GM18867 (cell line): ENCODE data around the gene MARCHF7.
"Not testable (repeated sequence)": the region's sequence is repeated elsewhere in the genome, so short reads cannot be mapped to it uniquely, and the experiment has no call there.

ENCODE experiments used
- ATAC-seq: cut with Tn5 transposase; IDR thresholded peaks from one replicate; pipeline ENCODE4 v1.9.1; 2021; ENCODE audit warnings: mild to moderate bottlenecking, moderate library complexity; ENCODE audit not compliant: unreplicated experiment

The MARCHF7 gene, protein sequence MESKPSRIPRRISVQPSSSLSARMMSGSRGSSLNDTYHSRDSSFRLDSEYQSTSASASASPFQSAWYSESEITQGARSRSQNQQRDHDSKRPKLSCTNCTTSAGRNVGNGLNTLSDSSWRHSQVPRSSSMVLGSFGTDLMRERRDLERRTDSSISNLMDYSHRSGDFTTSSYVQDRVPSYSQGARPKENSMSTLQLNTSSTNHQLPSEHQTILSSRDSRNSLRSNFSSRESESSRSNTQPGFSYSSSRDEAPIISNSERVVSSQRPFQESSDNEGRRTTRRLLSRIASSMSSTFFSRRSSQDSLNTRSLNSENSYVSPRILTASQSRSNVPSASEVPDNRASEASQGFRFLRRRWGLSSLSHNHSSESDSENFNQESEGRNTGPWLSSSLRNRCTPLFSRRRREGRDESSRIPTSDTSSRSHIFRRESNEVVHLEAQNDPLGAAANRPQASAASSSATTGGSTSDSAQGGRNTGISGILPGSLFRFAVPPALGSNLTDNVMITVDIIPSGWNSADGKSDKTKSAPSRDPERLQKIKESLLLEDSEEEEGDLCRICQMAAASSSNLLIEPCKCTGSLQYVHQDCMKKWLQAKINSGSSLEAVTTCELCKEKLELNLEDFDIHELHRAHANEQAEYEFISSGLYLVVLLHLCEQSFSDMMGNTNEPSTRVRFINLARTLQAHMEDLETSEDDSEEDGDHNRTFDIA

GRCh38 chr2:159712143-159712928, at the start of gene MARCHF7:
Gene MARCHF7 (plus strand): TSS chr2:159712506. CDS start chr2:159729023, 16,517 bp downstream.
- ATAC-seq: peak; percentile 89

- not testable (repeated sequence) for ATAC-seq
Observed at GRCh38 chr2:159667423-159667822, 44.9 kb upstream of the MARCHF7 start.

- ATAC-seq: no peak
Observed at GRCh38 chr2:159671047-159671446, 41.3 kb upstream of the MARCHF7 start.

- no peak for ATAC-seq
Observed at GRCh38 chr2:159677654-159678053, 34.7 kb upstream of the MARCHF7 start.

DNA sequence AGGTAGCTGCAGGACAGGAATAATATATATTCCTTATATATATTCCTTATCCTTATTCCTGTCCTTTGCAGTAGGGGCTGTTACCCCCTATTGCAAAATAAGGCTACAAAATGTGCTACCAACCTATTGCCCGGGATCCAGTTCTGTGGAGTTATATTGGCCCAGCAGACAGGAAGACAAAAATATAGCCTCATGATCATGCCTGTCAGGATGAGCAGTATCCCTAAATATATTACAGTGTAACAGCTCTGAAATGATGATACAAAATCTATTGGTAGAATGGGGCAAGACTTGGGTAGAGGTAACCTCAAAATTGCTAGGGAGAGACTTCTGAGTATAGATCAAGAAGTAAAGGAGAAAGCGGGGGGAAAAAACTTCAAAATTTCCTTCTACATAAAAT, 31.6 kb upstream of the MARCHF7 start:
- no peak for ATAC-seq

DNA sequence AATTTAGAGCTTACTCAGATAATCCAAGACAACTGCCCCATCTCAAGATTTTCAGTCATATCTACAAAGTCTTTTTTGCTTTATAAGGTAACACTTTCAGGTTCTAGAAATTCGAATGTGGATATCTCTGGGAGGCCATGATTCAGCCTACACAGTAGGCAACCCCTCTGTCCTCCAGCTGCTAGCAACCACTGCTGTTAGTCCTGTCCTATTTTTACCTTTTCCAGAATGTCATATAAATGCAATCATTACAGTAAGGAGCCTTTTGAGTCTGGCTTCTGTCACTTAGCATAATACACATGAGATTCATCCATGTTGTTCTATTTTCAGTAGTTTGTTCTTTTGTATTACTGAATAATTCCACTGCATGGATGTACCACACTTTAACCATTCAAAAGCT, 28.5 kb upstream of the MARCHF7 start:
- ATAC-seq: no peak

DNA sequence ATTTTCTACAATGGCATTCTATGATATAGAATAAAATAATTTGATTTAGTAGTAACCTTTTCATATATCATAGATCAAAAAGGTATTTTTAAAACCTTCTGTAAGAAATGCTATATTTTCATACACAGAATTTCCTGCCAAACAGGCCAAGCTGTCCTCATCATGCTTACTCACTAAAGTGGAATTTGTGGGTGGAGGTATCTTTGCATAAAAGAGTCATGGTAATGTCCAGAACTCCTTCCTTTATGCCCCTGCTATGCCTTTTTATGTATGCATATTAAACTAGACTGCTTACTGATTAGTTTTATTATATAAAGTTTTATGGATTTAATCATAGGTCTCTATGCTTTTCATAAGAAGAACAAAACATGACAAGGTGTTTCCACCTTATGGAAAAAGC, 27.5 kb upstream of the MARCHF7 start:
- no peak for ATAC-seq

GRCh38 chr2:159694500-159695040, 17.7 kb upstream of the MARCHF7 start:
- ATAC-seq: no peak

DNA sequence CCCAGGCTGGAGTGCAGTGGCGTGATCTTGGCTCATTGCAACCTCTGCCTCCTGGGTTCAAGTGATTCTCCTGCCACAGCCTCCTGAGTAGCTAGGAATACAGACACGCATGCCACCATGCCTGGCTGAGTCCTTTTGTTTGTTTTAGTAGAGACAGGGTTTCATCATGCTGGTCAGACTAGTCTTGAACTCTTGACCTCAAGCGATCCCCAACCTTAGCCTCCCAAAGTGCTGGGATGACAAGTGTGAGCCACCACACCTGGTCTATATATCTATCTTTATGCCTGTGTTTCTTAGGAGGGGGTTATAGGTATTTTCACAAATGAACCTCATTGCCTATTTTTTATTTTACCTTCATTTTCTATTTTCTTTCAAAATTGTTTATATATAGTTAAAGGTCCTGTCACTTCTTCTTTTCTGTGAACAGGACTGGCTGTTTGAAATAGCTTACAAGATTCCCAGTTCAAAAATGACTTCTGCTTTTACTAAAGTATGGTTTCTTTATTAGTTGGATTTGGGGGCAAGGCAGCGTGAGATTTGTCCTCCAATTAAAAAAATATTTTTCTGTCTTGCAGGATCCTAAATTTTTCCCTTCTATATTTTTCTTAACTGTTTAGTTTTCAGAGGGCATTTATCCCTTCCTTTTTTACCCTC, 16.4 kb upstream of the MARCHF7 start:
- ATAC-seq: no peak

DNA sequence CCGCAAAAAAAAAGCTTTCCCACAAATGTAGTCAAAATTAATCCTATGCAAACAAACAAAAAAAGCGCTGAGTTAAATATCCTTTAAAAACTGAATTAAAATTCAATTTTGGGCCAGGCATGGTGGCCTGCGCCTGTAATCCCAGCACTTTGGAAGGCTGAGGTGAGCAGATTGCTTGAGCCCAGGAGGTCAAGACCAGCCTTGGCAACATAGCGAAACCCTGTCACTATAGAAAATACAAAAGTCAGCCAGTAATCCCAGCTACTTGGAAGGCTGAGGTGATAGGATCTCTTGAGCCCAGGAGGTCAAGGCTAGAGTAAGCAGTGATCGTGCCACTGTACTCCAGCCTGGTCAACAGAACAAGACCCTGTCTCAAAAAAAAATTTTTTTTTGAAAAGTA, 8.8 kb upstream of the MARCHF7 start:
- ATAC-seq: no peak

DNA sequence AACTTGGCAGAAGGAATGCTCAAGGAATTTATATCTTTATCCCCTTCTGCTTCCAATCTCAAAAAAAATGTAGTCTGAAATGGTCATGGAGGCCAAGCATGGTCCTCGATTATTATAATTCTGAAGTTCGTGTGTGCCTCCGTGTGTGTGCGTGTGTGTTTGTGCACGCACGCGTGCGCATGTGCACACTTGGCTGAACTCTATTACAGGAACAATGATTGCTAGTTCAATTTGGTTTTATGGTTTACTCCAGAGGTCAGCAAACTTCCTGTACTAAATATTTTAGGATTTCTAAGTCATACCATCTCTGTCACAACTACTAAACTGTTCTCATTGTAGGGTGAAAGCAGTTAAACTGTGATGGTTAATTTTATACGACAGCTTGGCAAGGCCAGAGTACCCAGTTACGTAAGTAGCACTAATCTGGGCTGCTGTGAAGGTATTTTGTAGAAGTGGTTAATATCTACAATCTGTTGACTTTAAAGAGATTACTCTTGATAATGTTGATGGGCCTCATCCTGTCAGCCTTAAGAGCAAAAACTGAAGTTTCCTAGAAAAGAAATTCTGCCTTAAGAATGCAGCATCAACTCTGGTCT, 5.8 kb upstream of the MARCHF7 start:
- ATAC-seq: no peak

GRCh38 chr2:159708066-159708760, 4.1 kb upstream of the MARCHF7 start:
- no peak for ATAC-seq

DNA sequence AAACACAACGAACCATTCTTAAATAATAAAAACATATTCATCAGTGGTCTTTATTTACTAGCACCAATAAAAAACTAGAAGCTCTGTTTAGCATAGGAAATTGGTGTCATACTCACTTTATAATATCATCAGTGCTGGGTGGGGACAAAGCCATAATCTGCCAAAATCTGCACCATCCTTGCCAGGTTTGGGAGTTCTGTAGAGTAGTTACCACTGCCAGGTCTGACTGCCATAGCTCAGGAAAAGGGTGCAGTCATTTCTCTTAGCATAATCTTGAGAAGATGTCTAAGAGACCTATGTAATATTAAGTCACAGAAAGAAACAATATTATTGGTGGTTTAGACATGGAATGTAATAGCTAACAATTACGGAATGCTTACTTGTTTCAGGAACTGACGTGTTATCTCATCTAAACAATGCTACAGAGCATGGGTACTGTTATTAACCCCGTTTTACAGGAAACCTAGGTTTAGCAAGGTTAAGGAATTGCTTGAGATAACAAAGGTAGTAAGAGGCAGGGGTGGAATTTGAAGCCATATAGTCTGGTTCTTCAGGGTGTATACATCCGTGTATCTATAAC, 1.6 kb upstream of the MARCHF7 start:
- no peak for ATAC-seq

DNA sequence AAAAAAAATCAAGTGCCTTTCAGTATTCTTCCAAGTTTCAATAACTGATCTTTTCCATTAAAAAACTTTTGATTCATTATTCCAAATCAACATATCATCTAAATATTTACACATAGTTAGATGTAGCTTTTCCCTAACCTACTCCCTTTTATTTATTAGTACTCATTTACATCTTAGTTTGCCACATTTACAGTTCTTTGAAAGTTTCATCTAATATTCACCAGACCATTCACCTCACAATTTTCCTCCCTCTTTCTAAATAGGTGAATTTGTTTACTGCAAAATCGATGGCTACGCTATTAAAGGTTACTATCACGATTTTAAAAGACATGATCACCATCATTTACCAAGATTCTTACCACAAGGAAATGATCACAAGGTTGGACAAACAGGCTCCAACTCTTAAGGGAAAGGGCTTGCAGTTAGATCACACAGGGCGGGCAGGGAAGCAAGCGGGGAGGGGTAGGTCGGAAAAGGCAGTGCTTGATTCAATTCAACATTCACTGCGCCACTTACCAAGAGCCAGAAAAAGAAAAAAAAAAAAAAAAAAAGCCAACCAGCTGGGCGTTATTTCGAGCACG, 654 bp upstream of the MARCHF7 start:
- no peak for ATAC-seq

- peak; percentile 11 for ATAC-seq
Observed at GRCh38 chr2:159712929-159713420, 669 bp downstream of the MARCHF7 start.

DNA sequence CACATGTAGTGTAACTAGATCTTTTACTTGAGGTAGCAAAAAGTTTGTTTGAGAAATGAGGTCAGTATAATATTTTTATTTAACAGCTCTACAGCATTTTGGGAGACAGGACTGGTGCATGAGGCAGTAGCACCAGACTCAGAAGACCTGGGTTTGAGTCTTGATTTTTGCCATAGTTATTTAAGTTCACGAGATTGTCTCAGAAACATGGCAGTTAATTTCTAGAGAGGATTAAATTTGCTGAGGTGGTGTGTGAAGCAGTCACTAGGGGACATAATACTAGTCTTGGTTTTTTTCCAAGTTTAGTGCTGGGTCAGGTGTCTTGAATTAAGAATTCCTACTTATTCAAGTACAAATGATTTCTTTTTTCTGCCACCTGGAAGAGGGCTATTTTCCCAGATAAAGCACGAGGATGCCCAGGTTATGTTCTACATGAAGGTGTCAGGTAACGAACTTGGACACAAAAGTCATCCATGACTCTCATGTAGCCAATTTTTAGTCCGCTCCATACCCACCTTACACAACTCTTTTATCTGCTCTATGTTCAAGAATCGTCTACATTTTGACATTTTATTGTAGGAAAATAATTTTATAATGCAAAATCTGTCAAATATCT, 1.4 kb downstream of the MARCHF7 start:
- no peak for ATAC-seq

DNA sequence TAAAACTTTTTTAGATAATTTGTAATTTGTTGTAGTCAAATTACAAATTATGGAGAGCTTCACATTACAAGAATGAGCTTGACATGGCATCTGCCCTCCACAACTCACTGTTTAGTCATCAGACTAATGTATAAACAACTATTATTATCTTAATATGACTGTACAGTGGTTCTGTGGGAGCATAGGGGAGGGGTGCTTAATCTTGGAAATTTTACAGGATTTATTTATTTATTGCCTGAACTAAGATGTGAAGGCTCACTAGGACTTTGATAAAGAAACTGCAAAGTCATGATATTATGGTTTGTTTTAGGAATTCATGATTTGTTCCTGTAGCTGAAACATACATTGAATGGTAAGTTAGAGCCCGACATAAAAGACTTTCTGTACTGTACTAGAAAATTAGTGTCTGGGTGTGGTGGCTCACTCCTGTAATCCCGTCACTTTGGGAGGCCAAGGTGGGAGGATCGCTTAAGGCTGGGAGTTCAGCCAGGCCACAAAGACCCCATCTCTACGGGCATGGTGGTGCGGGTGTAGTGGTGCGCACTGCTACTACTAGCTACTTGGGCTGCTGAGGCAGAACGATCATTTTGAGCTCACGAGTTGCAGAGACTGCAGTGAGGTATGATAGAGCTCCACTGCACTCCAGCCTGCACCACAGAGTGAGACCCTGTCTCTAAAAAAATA, 2.1 kb downstream of the MARCHF7 start:
- ATAC-seq: no peak

GRCh38 chr2:159715451-159715850, 3.1 kb downstream of the MARCHF7 start:
- no peak for ATAC-seq
